ENCODE measurements around the gene USP3. TPM values are rescaled to one million over a fixed set of nuclear protein-coding genes. Genes with fewer than 3 reads are reported as not detected.

The USP3 gene
- total and polyA plus RNA-seq, 2 of the 13 experiments (the other 11 are each of a cell fraction or from before 2014, with no cell fraction given), result 14.3 to 61.2 TPM

DNA sequence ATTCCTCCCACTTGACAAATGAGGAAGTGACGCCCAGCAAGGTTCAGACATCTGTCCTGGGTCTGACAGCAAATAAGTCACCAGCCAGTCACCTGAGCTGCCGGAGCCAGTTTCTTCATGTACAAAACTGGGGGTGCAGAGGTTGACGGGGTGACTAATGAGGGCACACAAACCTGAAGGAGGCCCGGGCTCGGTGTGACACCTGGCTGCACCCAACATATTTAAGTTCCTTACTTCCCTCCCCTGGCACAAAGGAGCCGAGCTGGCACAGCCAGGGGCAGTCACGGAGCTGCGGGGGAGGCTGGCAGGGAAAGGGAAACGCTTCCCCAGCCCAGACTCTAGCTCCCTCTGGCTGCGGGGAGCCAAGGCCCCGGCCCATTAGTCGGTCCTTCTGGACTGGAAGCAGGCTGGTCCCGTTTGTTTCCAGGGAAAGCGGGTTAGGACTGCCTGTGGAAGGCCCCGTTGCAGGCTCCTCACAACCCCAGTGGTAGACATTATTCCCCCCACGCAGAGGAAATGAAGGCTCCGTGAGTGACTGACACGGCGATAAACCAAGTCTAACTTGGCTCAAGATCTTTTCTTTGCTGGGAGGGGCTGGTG lies 95.1 kb downstream of the USP3 start (continued):
- TF ChIP-seq, protein P1, sequence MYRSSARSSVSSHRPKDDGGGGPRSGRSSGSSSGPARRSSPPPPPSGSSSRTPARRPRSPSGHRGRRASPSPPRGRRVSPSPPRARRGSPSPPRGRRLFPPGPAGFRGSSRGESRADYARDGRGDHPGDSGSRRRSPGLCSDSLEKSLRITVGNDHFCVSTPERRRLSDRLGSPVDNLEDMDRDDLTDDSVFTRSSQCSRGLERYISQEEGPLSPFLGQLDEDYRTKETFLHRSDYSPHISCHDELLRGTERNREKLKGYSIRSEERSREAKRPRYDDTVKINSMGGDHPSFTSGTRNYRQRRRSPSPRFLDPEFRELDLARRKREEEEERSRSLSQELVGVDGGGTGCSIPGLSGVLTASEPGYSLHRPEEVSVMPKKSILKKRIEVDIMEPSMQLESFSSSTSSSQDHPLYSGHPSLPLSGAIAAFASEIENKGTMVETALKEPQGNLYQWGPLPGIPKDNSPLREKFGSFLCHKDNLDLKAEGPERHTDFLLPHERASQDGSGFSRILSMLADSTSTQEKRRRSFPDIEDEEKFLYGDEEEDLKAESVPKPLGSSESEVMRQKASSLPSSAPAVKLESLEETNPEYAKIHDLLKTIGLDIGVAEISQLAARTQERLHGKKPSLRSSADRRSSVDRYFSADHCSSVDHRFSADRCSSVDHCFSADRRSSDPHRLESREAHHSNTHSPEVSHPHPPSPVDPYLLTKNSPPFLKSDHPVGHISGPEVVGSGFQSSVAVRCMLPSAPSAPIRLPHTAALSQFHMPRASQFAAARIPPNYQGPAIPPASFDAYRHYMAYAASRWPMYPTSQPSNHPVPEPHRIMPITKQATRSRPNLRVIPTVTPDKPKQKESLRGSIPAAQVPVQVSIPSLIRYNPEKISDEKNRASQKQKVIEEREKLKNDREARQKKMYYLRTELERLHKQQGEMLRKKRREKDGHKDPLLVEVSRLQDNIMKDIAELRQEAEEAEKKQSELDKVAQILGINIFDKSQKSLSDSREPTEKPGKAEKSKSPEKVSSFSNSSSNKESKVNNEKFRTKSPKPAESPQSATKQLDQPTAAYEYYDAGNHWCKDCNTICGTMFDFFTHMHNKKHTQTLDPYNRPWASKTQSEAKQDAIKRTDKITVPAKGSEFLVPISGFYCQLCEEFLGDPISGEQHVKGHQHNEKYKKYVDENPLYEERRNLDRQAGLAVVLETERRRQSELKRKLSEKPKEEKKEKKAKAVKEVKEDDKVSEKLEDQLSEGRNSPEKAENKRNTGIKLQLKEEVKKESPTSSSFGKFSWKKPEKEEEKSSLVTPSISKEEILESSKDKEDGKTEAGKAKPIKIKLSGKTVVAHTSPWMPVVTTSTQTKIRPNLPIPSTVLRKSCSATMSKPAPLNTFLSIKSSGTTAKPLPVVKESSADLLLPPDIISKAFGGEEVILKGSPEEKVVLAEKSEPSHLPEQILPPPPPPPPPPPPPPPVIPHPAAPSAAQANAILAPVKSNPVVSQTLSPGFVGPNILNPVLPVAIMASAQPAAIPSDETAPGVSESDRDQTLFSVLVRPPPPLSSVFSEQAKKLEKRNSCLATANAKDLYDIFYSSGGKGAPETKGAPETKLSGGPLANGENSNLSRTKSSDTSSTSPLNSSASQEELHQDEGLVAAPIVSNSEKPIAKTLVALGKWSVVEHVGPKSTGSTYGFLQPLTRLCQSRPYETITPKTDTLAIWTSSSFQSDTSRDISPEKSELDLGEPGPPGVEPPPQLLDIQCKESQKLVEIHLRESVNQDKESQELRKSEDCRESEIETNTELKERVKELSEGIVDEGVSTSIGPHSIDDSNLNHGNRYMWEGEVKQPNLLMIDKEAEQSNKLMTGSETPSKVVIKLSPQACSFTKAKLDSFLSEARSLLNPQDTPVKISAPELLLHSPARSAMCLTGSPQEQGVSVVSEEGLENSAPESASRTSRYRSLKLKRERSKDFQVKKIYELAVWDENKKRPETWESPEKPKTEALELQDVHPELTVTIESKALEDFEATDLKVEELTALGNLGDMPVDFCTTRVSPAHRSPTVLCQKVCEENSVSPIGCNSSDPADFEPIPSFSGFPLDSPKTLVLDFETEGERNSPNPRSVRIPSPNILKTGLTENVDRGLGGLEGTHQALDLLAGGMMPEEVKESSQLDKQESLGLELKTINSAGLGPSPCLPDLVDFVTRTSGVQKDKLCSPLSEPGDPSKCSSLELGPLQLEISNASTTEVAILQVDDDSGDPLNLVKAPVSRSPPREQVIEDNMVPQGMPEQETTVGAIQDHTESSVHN (CRISPR knock-in tag; IDR thresholded peaks at IDR 0.05), result peak; percentile 59; the same call in 1 of the 2 replicates
- TF ChIP-seq JUN (CRISPR knock-in tag; IDR thresholded peaks at IDR 0.05) (no peak), ZSCAN30 (CRISPR knock-in tag; IDR thresholded peaks at IDR 0.05) (no peak), LCORL (IDR thresholded peaks at IDR 0.05) (no peak), LCORL (CRISPR knock-in tag; IDR thresholded peaks at IDR 0.05) (no peak), GLI4 (CRISPR knock-in tag; IDR thresholded peaks at IDR 0.05; ENCODE audit: borderline replicate concordance) (no peak), GTF2F1 (IDR thresholded peaks at IDR 0.05; ENCODE audit: low read length) (no peak), ZNF10 (CRISPR knock-in tag; IDR thresholded peaks at IDR 0.05; ENCODE audit: borderline replicate concordance, low read depth) (no peak), TCF7 (IDR thresholded peaks at IDR 0.05; ENCODE audit: low read depth) (no peak), FOXK1 (CRISPR knock-in tag; IDR thresholded peaks at IDR 0.05; ENCODE audit: borderline replicate concordance, low read depth) (no peak), MEIS1 (CRISPR knock-in tag; IDR thresholded peaks at IDR 0.05; ENCODE audit: borderline replicate concordance) (no peak), NRL (CRISPR knock-in tag; IDR thresholded peaks at IDR 0.05; ENCODE audit: borderline replicate concordance) (0 out of 2 replicates have a peak, but pooled peaks have one; percentile 16), ZNF441 (CRISPR knock-in tag; IDR thresholded peaks at IDR 0.05; ENCODE audit: borderline replicate concordance) (no peak), KLF13 (CRISPR knock-in tag; IDR thresholded peaks at IDR 0.05) (no peak)
- TF ChIP-seq, protein P2, sequence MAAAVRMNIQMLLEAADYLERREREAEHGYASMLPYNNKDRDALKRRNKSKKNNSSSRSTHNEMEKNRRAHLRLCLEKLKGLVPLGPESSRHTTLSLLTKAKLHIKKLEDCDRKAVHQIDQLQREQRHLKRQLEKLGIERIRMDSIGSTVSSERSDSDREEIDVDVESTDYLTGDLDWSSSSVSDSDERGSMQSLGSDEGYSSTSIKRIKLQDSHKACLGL (CRISPR knock-in tag; IDR thresholded peaks at IDR 0.05), result no peak
- TF ChIP-seq, protein P3, sequence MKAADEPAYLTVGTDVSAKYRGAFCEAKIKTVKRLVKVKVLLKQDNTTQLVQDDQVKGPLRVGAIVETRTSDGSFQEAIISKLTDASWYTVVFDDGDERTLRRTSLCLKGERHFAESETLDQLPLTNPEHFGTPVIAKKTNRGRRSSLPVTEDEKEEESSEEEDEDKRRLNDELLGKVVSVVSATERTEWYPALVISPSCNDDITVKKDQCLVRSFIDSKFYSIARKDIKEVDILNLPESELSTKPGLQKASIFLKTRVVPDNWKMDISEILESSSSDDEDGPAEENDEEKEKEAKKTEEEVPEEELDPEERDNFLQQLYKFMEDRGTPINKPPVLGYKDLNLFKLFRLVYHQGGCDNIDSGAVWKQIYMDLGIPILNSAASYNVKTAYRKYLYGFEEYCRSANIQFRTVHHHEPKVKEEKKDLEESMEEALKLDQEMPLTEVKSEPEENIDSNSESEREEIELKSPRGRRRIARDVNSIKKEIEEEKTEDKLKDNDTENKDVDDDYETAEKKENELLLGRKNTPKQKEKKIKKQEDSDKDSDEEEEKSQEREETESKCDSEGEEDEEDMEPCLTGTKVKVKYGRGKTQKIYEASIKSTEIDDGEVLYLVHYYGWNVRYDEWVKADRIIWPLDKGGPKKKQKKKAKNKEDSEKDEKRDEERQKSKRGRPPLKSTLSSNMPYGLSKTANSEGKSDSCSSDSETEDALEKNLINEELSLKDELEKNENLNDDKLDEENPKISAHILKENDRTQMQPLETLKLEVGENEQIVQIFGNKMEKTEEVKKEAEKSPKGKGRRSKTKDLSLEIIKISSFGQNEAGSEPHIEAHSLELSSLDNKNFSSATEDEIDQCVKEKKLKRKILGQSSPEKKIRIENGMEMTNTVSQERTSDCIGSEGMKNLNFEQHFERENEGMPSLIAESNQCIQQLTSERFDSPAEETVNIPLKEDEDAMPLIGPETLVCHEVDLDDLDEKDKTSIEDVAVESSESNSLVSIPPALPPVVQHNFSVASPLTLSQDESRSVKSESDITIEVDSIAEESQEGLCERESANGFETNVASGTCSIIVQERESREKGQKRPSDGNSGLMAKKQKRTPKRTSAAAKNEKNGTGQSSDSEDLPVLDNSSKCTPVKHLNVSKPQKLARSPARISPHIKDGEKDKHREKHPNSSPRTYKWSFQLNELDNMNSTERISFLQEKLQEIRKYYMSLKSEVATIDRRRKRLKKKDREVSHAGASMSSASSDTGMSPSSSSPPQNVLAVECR (CRISPR knock-in tag; IDR thresholded peaks at IDR 0.05; ENCODE audit: borderline replicate concordance), result peak; percentile 42; the same call in 1 of the 2 replicates

Data from HepG2 (cell line).